Fibroblast of lung (primary cell): ENCODE results near the gene SLC7A6. TPM values are rescaled to one million over a fixed set of nuclear protein-coding genes. Genes with fewer than 3 reads are reported as not detected.

ENCODE experiments used
- DNase-seq, 2 donors: peaks; one replicate each; pipeline versions ENCODE4 v3.0.0 to v3.0.0-alpha.2; 2010; ENCODE audit warnings: low read depth in 2 of 2
- H2AFZ ChIP-seq: 2 replicates; pipeline ENCODE4 v1.5.1; 2012; ENCODE audit warnings: low read length, control low read depth, inconsistent platforms
- H3K27ac ChIP-seq: 2 replicates; pipeline ENCODE4 v1.5.1; 2011; ENCODE audit warnings: low read length, control low read depth; ENCODE audit not compliant: insufficient read depth
- H3K27me3 ChIP-seq: 2 replicates; pipeline ENCODE4 v1.5.1; 2011; ENCODE audit warnings: mild to moderate bottlenecking, low read length; ENCODE audit not compliant: control insufficient read depth, insufficient read depth
- H3K36me3 ChIP-seq: 2 replicates; pipeline ENCODE4 v1.5.1; 2011; ENCODE audit warnings: low read length; ENCODE audit not compliant: control insufficient read depth, insufficient read depth
- H3K4me1 ChIP-seq: 2 replicates; pipeline ENCODE4 v1.5.1; 2011; ENCODE audit warnings: low read length; ENCODE audit not compliant: control insufficient read depth, insufficient read depth; ENCODE audit errors: extremely low read depth
- H3K4me2 ChIP-seq: 2 replicates; pipeline ENCODE4 v1.5.1; 2011; ENCODE audit warnings: low read length, control low read depth; ENCODE audit not compliant: insufficient read depth; ENCODE audit errors: extremely low read depth
- H3K4me3 ChIP-seq, 4 experiments: fragments of 200-600 bp in 1 of 4; sonication (generic) in 1 of 4; replicated peaks in 1 of 4; 2 replicates each; pipeline ENCODE4 v1.5.1; 2011 to 2016; ENCODE audit warnings: low read length in 4 of 4, low read depth in 3 of 4, mild to moderate bottlenecking in 3 of 4, control low read depth in 2 of 4, inconsistent platforms in 1 of 4, mixed read lengths in 1 of 4; ENCODE audit not compliant: insufficient read depth in 1 of 4; ENCODE audit errors: control extremely low read depth in 1 of 4
- H3K79me2 ChIP-seq: 2 replicates; pipeline ENCODE4 v1.5.1; 2012; ENCODE audit warnings: mild to moderate bottlenecking, low read length, inconsistent platforms; ENCODE audit not compliant: control insufficient read depth, insufficient read depth
- H3K9ac ChIP-seq: 2 replicates; pipeline ENCODE4 v1.5.1; 2011; ENCODE audit warnings: mild to moderate bottlenecking, low read length, control low read depth; ENCODE audit not compliant: insufficient read depth
- H3K9me3 ChIP-seq: 2 replicates; pipeline ENCODE4 v1.5.1; 2012; ENCODE audit warnings: low read depth, low read length; ENCODE audit not compliant: control insufficient read depth, insufficient read depth
- H4K20me1 ChIP-seq: 2 replicates; pipeline ENCODE4 v1.5.1; 2011; ENCODE audit warnings: low read length; ENCODE audit not compliant: control insufficient read depth, insufficient read depth; ENCODE audit errors: extremely low read depth
- EZH2 ChIP-seq: IDR thresholded peaks from 2 replicates; pipeline ENCODE4 v1.5.1; 2012; ENCODE audit warnings: low read length, control low read depth, mild to moderate bottlenecking; ENCODE audit errors: missing control alignments
- polyA plus RNA-seq, 2 donors: library from polyadenylated mRNA; depleted of rRNA in 1 of 2; stranded (reverse) in 1 of 2; unstranded in 1 of 2; fragments of >200 nt; gene quantifications; 2 replicates each; pipeline ENCODE4 v1.2.1, GENCODE V29; 2011 to 2012; ENCODE audit warnings: missing spikeins in 1 of 2
- total RNA-seq: library from RNA; depleted of rRNA; stranded (reverse); fragments of >200 nt; gene quantifications from 2 replicates; pipeline ENCODE4 v1.2.1, GENCODE V29; 2014
- TF ChIP-seq, protein P1 (sequence below), 2 donors: IDR thresholded peaks in 1 of 2; conservative IDR thresholded peaks in 1 of 2; 1 replicate in 1 of 2; 2 replicates in 1 of 2; pipeline ENCODE4 v1.5.1; 2011 to 2012; ENCODE audit warnings: low read length in 2 of 2, control low read depth in 1 of 2, inconsistent platforms in 1 of 2, low read depth in 1 of 2, mild to moderate bottlenecking in 1 of 2

Gene SLC7A6
- total and polyA plus RNA-seq, 2 donors (not counting 1 experiment from before 2014, with no cell fraction given) = 11.9 to 19.0 TPM

DNA sequence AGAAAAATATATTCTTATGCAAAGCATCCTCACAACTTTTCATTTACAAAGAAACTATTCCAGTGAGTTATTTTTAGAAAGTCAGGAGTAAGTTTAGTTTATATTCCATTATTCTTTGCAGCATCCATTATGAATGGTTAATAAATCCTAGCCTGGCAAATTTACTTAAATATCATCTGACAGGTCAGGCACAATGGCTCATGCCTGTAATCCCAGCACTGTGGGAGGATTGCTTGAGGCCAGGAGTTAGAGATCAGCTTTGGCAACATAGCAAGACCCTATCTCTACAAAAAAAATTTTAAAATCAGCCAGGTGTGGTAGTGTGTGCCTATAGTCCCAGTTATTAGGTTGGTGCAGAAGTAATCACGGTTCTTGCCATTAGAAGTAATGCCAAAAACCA is 41.3 kb upstream of the SLC7A6 start:
- no peak for DNase-seq
- H3K4me2 ChIP-seq = no peak overlapping the region
- no peaks in the 10 kb centered on the region for H3K79me2 ChIP-seq
- H3K27me3 ChIP-seq = no peaks in the 10 kb centered on the region
- H3K4me1 ChIP-seq = peaks cover 3% of the 10 kb centered on the region
- no peaks in the 10 kb centered on the region for H3K36me3 ChIP-seq
- no peaks in the 10 kb centered on the region for H3K9me3 ChIP-seq
- no peak overlapping the region for H2AFZ ChIP-seq
- no peaks in the 10 kb centered on the region for H4K20me1 ChIP-seq
- H3K4me3 ChIP-seq = no peak overlapping the region
- H3K27ac ChIP-seq = no peak overlapping the region
- no peak overlapping the region for H3K9ac ChIP-seq
- TF ChIP-seq, protein P1, sequence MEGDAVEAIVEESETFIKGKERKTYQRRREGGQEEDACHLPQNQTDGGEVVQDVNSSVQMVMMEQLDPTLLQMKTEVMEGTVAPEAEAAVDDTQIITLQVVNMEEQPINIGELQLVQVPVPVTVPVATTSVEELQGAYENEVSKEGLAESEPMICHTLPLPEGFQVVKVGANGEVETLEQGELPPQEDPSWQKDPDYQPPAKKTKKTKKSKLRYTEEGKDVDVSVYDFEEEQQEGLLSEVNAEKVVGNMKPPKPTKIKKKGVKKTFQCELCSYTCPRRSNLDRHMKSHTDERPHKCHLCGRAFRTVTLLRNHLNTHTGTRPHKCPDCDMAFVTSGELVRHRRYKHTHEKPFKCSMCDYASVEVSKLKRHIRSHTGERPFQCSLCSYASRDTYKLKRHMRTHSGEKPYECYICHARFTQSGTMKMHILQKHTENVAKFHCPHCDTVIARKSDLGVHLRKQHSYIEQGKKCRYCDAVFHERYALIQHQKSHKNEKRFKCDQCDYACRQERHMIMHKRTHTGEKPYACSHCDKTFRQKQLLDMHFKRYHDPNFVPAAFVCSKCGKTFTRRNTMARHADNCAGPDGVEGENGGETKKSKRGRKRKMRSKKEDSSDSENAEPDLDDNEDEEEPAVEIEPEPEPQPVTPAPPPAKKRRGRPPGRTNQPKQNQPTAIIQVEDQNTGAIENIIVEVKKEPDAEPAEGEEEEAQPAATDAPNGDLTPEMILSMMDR (conservative IDR thresholded peaks at IDR 0.05 in 1 of 2, IDR thresholded peaks at IDR 0.05 in 1 of 2; ENCODE audit: low read depth in 1 of 2, low read length in 2 of 2) = no peak
- no peak for TF ChIP-seq EZH2

DNA sequence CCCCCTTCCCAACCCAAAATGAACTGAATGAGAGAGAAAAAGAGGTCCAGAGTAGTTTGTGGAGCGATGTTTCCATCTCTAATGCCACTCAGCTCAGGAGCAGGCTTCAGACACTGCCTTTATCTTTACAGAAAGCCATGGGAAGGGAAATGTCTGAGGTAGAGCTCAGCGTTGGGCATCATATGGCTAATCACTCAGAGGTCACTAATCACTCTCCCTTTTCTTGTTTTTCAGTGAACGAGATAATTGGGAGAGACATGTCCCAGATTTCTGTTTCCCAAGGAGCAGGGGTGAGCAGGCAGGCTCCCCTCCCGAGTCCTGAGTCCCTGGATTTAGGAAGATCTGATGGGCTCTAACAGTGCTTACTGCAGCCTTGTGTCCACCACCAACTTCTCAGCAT is 38.2 kb upstream of the SLC7A6 start:
- H3K27me3 ChIP-seq = no peaks in the 10 kb centered on the region
- no peak overlapping the region for H3K4me3 ChIP-seq
- no peak overlapping the region for H3K27ac ChIP-seq
- TF ChIP-seq, protein P1 (conservative IDR thresholded peaks at IDR 0.05 in 1 of 2, IDR thresholded peaks at IDR 0.05 in 1 of 2; ENCODE audit: low read depth in 1 of 2, low read length in 2 of 2) = no peak
- TF ChIP-seq EZH2 = no peak
- H3K4me1 ChIP-seq = peaks cover 3% of the 10 kb centered on the region
- no peak overlapping the region for H3K9ac ChIP-seq
- DNase-seq = no peak
- no peaks in the 10 kb centered on the region for H3K79me2 ChIP-seq
- H3K36me3 ChIP-seq = peaks cover 2% of the 10 kb centered on the region
- no peak overlapping the region for H3K4me2 ChIP-seq
- no peak overlapping the region for H2AFZ ChIP-seq
- no peaks in the 10 kb centered on the region for H4K20me1 ChIP-seq
- H3K9me3 ChIP-seq = no peaks in the 10 kb centered on the region

DNA sequence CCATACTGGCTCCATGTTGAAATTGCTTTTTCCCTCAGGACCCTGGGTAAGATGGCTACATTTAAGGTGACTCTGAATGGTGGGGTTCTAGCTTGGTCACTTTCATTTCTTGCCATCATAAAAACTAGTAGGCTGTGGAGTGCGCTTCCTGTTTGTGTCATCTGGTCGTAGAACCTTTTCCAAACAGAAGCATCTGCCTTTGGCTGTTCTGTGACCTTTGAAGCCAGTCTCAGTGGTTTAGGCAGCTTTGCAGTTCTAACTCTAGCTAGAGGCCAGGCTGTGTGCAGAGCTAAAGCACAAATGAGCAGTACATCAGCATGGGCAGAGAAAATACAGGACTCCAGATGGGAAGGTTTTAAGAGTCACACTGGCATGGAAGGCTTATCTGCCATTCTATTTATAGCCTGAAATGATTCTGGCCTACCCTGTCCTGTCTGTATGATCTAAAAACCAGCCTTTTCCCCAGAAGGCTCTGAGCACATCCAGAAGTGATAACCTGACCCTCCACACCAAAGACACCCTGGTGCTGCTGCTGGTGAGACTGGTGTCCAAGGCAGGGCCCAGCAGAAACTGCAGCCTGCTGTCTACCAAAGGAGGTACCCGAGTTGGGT is 37.0 kb upstream of the SLC7A6 start:
- H3K36me3 ChIP-seq = peaks cover 2% of the 10 kb centered on the region

More for the DNA sequence above, 37.0 kb upstream of the SLC7A6 start:
- Histone ChIP-seq H3K27ac (no peak overlapping the region), H2AFZ (no peak overlapping the region), H4K20me1 (no peaks in the 10 kb centered on the region), H3K4me2 (no peak overlapping the region), H3K9ac (no peak overlapping the region), H3K27me3 (no peaks in the 10 kb centered on the region), H3K79me2 (no peaks in the 10 kb centered on the region), H3K4me3 (no peak overlapping the region), H3K4me1 (peaks cover 3% of the 10 kb centered on the region), H3K9me3 (no peaks in the 10 kb centered on the region)
- DNase-seq = no peak
- no peak for TF ChIP-seq EZH2
- TF ChIP-seq, protein P1 (conservative IDR thresholded peaks at IDR 0.05 in 1 of 2, IDR thresholded peaks at IDR 0.05 in 1 of 2; ENCODE audit: low read depth in 1 of 2, low read length in 2 of 2) = no peak
